22Rv1 (cell line): ENCODE measurements around the gene GPR139.

Source experiments
- H3K27ac ChIP-seq: fragments of 450-650 bp; 2 replicates; pipeline ENCODE4 v1.5.1; 2017
- ZFX ChIP-seq: fragments of 450-650 bp; IDR thresholded peaks from 2 replicates; pipeline ENCODE4 v1.6.1; 2017; ENCODE audit warnings: antibody characterized with exemption, borderline replicate concordance
- TF ChIP-seq, protein P1 (sequence below): fragments of 450-650 bp; IDR thresholded peaks from 2 replicates; pipeline ENCODE4 v1.5.1; 2017; ENCODE audit warnings: mild to moderate bottlenecking

GPR139 gene

DNA sequence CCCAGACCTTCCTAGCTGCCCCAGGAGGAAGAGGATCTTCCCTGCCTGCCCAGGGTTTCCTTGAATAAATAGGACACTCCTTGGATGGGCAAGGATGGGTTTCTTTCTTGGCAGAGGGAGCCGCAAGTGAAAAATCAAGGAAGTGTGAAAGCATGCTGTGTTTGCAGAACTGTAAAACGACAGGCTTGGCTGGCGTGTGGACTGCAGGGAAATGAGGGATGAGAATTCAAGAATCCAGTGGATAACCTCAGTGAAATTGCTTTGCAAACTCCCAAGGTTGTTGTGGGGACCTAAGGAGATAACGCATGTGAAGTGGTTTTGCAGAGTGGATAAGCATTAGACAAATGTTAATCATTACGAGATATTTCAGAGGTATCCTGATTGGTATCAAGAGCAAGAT lies 20.4 kb downstream of the GPR139 start:
- no peak for TF ChIP-seq ZFX
- TF ChIP-seq, protein P1, sequence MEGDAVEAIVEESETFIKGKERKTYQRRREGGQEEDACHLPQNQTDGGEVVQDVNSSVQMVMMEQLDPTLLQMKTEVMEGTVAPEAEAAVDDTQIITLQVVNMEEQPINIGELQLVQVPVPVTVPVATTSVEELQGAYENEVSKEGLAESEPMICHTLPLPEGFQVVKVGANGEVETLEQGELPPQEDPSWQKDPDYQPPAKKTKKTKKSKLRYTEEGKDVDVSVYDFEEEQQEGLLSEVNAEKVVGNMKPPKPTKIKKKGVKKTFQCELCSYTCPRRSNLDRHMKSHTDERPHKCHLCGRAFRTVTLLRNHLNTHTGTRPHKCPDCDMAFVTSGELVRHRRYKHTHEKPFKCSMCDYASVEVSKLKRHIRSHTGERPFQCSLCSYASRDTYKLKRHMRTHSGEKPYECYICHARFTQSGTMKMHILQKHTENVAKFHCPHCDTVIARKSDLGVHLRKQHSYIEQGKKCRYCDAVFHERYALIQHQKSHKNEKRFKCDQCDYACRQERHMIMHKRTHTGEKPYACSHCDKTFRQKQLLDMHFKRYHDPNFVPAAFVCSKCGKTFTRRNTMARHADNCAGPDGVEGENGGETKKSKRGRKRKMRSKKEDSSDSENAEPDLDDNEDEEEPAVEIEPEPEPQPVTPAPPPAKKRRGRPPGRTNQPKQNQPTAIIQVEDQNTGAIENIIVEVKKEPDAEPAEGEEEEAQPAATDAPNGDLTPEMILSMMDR = no peak
- no peak overlapping the region for H3K27ac ChIP-seq

GRCh38 chr16:20051611-20052010 lies 22.1 kb downstream of the GPR139 start:
- H3K27ac ChIP-seq = no peak overlapping the region
- TF ChIP-seq, protein P1 = no peak
- TF ChIP-seq ZFX = no peak

GRCh38 chr16:20051147-20051546 lies 22.5 kb downstream of the GPR139 start:
- no peak overlapping the region for H3K27ac ChIP-seq
- TF ChIP-seq, protein P1 = no peak
- TF ChIP-seq ZFX = no peak

DNA sequence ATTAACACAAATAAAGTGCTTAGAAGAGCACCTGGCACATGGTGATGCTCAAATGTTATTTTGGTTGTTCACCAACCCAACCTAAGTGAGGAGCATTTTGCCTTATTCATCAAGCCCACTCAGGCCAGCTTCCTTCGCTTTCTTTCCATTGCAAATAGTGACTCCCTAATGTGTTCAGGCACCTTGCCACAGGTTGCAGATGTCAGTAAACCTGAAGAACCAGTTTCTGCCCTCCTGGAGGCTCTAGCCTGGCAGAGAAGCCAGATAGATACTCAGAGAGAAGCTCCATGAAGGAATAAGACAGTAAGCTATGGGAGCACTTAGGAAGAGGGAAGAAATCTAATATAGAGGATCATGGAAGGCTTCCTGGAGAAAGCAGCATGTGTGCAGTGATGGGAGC lies 23.9 kb downstream of the GPR139 start:
- H3K27ac ChIP-seq = no peak overlapping the region
- TF ChIP-seq ZFX = no peak
- TF ChIP-seq, protein P1 = no peak

DNA sequence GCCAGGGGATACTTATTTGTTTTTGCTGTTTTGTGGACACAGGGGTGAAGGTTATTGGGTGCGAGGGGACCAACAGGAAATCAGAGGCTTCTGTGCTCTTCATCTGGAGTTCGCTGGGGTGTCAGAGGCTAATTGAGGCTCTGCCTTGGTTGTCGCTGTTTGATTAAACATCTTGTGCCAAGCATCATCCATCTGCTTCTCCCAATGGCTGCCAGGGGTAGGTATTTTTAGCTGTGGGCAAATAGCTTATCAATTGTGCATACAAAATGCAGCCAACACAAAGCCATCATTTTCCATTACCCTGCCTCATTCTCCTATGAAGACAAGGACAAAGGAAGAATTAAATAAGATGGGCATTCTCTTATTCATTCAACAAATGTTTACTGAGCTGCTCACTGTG lies 27.8 kb downstream of the GPR139 start:
- TF ChIP-seq, protein P1 = no peak
- no peak for TF ChIP-seq ZFX

GRCh38 chr16:20042848-20043247 lies 30.8 kb downstream of the GPR139 start:
- TF ChIP-seq, protein P1 = no peak
- no peak for TF ChIP-seq ZFX
- no peak overlapping the region for H3K27ac ChIP-seq

More for the DNA sequence above, 27.8 kb downstream of the GPR139 start:
- no peak overlapping the region for H3K27ac ChIP-seq

GRCh38 chr16:20041924-20042596 lies 31.6 kb downstream of the GPR139 start:
- H3K27ac ChIP-seq = no peak overlapping the region
- TF ChIP-seq ZFX = no peak
- TF ChIP-seq, protein P1 = no peak
